GM12801 (cell line): ENCODE measurements around the gene UNC5B.

Experiments
- CTCF ChIP-seq: IDR thresholded peaks from one replicate; pipeline ENCODE4 v1.5.1; 2011; ENCODE audit warnings: control low read depth; ENCODE audit not compliant: insufficient read length; ENCODE audit errors: extremely low read depth

UNC5B gene

DNA sequence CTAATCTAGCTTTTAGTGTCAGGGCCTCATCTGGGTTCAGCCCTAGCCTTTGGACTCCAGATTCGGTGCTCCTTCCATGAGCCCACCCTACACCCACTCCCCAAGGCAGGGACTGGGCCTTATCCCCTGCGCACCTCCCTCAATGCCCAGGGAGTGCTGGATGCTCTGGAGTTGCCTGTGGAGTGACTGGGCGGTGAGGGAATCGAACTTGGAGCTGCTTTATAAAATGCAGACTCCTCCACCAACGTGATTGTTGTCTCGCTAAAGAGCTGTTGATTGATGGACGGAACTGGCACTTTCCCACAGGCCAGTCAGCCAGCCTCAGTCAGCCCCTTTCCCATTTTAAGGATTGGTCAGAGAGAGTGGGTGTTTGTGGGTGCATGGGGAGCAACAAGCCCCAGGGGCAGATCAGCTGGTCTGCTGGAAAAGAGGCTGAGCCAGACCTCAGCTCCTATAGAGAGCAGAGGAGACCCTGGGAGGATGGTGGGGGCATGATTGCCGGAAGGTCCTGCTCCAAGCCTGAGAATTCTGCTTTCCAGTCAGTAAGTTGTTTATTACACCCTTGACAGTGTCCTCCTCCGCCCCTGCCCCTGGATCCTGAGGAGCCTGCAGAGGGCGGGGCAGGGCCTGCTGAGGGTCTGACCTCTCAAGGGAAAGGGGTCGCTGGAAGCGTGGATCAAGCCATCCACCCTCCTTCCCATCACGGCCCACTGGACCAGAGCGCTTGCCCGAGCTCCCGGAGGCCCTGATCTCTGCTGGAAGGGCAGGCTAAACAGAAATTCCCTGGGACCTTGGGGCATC is 16.7 kb downstream of the UNC5B start:
- TF ChIP-seq CTCF = no peak

DNA sequence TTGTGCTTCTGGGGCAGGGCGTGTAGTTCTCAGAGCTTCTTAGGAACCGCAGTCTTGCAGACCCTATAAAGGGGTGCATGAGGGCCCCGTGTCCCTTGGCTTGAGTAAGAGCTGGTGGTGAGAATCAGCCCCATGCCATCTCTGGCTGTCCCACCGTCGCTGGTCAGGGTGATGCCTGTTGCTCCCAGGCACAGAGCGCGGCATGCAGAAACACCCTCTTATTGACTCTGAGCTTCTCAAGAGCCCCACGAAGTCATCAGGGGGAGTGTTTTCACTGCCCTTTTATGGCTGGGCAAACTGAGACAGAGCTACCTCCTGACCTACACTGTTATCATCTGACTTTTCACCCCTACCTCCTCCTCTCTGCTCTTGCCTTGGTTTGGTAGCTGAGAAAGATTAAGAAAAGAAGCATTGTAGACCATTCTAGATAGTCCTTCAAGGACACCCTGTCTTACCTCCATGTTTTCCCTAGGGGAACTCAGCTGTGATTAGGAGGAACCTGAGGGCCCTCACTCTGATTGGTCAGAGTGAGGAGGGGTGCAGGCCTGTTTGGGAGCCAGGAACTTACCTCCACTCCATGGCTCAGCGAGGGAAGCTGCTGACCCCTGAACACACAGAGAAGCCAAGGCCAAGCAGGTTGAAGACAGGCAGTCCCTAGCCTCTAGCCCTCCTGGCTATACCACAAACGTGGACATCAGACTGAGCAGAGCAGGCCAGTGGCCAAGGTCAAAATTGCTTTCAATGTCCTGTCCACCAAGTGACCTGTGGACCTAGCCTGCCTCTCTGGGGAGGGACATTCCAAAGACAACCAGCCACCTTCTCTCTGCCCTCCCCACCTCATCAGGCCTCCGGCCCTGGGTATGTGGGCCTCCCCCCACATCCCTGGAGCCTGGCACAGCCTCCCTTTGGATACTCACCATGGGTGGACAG is 17.6 kb downstream of the UNC5B start:
- no peak for TF ChIP-seq CTCF

- TF ChIP-seq CTCF = no peak
Observed at GRCh38 chr10:71230656-71231025, 18.3 kb downstream of the UNC5B start.

DNA sequence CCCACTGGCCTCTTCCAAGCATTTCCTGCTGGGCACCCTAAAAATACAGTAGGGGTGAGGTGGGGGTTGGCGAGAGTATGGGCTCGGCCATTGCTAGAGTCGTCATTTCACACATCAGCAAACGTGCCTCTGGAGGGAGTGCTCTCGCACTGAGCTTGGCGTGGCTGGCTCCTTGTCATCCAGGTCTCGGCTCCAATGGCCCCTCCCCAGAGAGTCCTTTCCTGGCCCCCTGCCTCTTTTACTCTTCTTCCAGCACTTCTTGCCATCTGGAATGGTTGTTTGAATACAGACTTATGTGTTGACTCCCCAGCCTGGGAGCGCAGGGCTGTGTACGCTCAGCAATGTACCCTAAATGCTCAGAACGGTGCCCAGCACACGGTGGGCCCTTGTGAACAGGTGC is 18.8 kb downstream of the UNC5B start:
- TF ChIP-seq CTCF = no peak

DNA sequence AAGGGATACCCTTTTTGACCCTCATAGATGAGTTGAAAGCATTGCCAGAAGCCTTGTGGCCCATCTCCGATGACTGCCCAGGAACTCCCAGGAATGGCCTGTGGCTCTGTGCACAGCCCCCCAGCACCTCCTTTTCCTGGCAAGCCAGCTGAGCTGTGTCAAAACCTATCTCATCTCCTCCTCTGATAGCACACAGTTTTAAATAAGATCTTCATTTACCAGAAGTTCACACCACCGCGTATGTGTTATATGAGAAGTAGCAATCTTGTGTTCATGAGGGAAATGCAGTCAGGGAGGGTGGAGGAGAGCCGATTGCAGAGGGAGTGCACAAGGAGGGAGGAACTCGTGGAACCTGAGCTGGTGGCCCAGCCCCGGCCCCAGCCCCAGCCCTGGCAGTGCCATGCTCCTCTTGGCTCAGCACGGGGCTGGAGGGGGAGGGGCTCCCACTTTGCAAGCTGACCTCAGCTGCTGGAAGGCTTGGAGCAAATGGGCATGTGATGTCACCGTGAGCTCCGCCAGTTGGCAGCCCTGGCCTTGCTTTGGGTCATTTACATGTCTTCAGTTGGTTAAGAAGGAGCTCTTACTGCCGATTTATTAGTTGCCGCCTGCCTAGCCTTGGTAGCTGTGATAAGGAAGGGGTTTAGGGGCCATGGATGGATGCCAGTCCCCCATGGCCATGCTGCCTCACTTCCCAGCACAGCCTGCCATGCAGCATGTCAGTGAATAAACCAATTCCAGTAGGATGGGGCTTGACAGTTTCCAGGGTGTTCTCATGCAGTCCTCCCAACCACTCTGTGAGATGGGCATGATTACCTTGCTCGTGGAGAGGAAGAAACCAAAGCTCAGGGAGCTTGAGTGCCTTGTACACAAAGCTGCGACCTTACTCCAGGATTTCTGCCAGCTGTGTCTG is 20.0 kb downstream of the UNC5B start:
- no peak for TF ChIP-seq CTCF

- no peak for TF ChIP-seq CTCF
Observed at GRCh38 chr10:71233482-71233892, 21.1 kb downstream of the UNC5B start.
